AG08395 (cell line): ENCODE data around the gene CWH43.
"Not testable (repeated sequence)": the region's sequence is repeated elsewhere in the genome, so short reads cannot be mapped to it uniquely, and the experiment has no call there.

Experiments
- DNase-seq: peaks from one replicate; pipeline ENCODE4 v3.0.0; 2012; ENCODE audit warnings: mixed read lengths, low spot score

CWH43 gene

DNA sequence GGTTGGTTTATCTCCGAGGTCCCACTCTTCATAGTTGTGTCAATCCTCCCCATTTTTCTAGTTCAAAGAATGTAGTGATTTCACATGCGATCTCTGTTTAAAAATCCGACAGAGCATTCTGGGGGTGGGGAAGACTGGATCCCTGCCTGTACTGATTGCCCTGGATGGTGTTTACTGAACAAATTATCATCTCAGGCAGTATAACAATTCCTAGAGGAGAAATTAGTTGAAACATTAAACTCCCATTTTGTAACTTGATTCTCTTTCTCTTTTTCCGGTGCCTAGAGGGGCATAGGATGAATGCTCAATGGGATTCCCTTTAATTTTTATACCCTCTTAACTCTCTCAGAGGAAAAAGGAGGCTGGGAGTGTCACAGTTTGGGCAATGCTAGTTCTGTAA is 10.0 kb upstream of the CWH43 start:
- DNase-seq: no peak

DNA sequence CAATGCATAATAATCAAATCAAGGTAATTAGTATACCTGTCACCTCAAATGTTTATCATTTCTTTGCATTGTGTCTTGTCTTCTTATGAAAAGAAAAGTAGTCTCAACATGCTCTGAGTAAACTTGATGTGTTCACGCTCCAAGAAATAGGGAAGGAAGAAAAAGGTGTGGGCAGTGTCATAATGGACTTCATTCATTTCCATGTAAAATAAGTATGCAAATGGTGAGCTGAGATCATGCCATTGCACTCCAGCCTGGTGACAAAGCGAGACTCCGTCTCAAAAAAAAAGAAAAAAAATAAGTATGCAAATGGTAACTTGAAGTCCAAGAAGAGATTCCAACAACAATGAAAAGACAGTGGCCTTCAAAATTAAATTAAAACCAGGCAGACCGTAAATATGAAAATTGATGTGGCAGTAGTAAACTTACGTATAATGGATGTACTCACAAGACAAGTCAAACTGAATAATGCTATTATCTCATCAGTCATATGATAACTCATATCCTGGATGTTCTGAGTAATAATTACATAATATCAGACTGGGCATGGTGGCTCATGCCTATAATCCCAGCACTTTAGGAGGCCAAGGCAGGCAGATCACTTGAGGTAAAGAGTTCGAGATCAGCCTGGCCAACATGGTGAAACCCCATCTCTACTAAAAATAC is 6.0 kb upstream of the CWH43 start:
- DNase-seq: no peak

DNA sequence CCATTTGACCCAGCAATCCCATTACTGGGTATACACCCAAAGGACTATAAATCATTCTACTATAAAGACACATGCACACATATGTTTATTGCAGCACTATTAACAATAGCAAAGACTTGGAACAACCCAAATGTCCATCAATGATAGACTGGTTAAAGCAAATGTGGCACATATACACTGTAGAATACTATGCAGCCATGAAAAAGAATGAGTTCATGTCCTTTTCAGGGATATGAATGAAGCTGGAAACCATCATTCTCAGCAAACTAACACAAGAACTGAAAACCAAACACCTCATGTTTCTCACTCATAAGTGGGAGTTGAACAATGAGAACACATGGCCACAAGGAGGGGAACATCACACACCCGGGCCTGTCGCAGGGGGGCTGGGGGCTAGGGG is 2.1 kb upstream of the CWH43 start:
- DNase-seq: not testable (repeated sequence)

DNA sequence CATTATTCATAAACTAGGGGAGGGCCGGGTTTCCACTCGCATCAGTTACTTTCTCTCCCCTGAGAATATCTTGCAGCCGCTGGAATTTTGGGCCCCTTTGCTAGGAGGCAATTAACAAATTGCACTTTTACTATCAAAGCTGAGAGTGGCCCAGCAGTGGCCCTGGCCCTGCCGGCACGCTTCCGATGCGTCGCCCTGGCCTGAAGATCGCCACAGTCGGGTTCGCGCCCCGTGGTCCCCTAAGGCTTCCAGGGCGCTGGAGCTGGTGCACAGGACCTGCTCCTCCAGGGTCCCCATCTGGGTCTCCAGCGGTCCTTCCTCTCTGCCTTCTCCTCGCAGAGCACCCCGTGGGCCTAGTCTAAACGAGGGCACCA is 486 bp upstream of the CWH43 start:
- DNase-seq: no peak

DNA sequence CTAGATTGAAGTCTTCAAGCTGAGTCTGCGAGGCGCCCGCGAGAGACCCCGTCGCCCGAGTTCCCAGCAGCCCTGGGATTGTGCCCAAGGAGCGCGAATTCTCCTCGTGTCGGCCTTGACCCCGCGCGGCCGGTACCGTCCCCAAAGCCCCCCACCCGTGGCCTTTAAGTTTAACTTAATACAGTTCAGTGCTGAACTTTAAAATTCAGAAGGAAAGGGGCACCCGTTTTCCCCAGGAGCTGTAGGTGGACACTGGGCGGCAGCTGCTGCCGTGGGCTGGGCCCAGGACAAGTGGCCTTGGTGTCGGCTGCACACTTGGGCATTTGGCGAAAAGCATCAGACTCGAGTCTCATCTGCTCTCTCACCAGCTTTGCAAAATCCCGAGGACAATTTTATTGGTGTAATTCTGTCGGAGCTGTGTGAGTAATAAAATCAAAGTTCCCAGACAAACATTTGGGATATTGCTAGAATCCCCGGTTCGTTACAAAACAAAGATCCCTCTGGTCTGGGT is 634 bp downstream of the CWH43 start:
- DNase-seq: no peak

DNA sequence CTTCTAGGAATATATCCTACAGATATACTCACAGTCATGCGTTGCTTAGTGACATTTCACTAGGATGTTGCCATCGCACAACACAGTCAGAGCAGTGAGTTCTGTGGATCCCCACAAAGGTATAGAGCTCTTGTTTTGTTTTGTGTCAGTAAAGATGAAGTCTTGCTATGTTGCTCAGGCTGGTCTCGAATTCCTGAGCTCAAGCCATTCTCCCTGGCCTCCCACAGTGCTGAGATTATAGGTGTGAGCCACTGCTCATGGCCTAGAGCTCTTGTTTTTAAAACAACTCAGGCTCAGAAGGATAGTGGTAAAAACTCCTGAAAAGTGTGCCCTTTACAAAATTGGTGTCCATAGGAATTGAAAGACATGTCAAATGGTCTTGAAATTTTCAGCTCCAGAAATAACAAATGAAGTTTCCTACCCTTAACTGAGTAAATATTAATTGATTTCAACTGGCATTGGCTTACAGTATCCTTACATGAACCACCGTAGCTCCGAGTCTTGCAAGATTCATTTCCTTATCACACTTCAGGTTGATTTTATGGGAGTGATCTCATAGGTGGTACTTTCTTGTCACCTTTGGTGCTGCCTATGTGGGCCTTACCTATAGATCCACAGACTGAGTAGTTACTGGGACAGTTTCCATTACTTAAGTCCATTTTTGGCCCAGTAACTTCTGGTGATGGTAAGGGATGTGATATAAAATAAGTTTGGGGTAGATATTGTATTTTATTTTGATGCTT is 3.6 kb downstream of the CWH43 start:
- DNase-seq: no peak

DNA sequence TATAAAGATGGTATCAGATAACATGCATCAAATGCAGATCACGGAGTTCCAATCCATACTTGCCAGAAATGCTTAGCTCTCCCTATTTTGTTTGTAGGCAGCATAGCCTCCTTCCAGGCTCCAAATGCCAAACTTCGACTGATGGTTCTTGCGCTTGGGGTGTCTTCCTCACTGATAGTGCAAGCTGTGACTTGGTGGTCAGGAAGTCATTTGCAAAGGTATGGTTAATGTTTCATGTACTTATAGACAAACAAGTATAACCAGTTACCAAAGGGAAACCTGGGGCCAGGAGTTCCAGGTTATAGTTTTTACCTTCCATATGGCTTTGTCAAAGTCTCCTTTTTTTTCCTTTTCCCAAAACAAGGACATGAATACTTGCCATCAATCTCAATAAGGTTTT is 5.3 kb downstream of the CWH43 start:
- DNase-seq: no peak

DNA sequence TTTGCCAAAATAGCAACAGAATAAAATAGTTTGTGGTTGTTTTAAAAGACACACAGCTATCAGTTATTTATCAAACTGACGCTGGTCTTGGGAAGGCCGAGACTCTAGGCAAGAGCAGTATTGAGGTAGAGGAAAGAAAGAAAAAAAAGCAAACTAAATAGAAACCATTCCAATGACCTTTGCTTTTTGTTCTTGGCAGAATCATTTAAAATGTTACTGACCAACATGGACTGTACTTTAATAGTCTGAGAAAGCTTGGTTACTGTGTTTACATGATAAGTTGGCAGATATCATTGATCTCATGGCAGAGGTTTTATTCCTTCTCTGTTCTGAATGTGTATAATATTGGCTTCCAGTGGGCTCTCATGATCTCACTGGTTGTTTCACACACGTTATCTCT is 11.9 kb downstream of the CWH43 start:
- no peak for DNase-seq

DNA sequence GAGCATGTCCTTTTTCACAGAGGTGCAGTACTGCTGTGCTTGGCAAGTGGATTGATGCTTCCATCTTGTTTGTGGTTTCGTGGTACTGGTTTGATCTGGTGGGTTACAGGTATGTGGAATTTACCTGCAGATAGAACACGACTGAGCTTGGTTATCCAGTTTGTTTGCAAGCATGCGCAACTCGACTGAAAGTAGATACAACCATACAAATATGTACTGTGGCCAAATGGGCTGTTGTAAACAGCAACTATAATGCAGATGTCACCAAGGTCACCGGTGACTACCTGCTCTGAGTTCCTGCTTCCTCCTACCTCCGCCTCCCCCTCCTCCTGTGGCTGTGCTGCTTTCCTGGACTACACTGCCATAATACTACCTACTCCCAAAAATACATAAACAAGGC is 12.4 kb downstream of the CWH43 start:
- no peak for DNase-seq

DNA sequence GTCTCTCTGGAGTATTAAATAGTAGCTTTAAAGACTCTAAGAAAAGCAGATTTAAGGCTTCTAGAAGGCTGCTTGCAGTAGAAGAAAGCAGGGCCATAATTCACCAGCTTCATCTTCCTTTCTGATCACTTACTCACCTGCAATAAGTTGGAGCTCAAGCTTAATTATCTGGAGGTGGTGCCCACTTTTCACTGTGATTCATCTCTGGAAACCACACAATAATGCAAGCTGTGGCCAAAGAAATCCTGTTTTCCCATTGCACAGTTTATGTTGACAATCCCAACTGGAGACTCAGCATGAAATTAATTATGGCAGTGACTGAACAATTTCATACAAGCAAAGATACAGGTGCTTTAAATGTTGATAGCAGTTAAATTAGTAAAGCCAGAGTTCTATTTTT is 14.7 kb downstream of the CWH43 start:
- DNase-seq: no peak

DNA sequence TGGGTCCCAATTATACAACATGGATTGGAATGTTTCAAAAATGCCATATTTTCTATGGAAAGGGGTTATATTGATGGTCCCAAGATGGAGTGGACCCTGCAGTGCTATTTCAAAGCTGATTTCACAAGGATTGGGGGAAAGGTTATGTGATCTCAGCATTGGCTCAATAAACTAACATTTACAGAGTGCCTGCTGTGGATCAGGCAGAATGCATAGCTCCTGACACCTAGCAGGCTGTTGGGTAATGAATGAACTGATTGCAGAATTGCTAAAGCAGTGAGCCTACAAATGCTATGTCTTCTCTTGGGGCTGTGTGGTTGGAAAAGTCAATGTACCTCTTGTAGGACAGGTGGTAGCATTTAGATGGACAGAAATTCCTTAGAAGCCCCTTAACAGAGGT is 16.9 kb downstream of the CWH43 start:
- DNase-seq: no peak

DNA sequence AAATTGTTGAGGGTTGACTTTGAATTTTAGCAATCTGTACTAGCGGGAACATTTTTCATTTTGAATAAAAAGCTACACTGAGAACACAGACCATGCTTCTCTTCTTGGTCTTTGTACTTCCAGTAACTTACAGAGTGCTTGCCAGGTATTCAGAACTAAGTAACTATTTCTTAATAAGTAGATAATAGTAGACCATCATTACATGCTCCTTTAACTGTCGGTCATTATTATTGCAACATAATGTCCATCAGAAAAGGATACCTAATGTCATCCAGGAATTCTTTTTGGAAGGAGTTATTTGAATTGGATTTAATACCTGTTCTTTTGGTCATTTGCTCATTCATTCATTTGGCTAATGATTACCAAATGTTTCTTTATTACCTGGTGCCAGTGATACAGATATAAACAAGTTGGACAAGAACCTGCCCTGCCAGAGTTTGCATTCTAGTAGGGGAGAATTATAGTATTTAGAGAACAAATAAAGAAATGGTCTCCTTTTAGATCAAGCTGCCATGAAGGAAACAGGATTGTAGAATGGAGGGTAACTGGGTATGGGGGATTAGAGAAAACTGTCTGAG is 32.7 kb downstream of the CWH43 start:
- DNase-seq: no peak

DNA sequence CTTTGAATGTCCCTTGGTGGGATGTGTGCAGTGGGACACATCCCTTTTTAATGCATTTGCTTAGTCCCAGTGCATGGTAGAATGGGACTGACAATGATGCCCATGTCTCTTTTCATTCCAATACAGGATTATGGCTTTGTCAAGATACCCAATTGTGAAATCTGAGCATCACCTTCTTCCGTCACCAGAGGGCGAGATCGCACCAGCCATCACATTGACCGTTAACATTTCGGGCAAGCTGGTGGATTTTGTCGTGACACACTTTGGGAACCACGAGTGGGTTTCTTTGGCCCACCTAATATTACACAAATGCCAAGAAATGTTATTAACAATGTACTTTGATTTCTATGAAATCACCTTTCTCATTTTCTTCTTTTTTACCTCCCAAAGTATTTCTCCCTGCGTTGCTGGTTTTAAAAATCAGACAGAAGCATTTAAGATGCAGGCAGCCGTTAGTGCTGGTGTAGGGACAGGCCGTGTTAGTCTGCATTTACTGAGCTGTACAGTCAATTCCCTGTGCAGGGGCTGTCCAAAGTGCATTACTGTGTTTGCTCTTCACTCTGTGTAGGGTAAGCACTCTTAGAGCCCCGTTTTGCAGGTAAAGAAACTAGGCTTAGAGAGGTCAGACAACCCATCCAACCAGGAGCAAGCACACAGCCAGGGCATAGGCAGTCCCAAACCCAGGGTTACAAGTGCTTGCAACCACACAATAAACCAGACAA is 46.5 kb downstream of the CWH43 start:
- DNase-seq: peak; percentile 19

DNA sequence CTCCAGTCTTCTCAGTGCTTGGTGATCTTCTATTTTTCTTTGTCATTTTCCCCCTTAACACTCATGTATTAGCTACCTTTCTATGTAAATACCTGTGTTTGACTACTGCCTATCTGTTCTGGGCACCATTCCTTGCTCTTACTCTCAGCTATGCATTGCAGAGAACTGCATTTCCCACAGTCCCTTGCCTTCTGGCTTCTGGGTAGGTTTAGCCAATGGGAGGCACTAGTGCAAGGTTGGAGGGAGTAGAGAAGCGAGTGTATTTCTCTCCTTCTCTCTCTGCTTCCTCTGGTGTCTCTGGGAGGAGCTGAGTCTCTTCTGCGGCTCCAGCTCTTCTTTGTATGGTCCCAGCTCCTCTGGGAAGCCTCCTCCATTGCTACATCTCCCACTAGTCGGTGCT is 50.5 kb downstream of the CWH43 start:
- DNase-seq: no peak

DNA sequence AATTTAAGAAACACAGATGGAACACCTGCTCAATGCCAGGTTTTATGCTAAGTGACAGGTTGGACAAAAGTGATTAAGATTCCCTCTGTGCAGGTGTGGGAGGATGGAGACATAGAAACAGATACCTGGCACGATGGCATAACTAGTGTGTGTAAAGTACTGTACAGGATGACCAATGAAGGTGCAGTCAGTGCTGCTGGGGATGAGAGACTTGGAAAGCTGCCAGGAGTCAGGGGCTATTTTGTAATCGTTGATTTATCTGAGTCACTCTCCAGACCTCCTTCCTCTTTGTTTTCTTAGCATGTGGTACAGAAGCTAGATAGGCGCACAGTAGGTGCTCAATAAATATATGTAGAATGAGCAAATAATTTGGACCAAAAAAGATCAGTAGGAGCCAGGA is 58.2 kb downstream of the CWH43 start:
- DNase-seq: no peak

DNA sequence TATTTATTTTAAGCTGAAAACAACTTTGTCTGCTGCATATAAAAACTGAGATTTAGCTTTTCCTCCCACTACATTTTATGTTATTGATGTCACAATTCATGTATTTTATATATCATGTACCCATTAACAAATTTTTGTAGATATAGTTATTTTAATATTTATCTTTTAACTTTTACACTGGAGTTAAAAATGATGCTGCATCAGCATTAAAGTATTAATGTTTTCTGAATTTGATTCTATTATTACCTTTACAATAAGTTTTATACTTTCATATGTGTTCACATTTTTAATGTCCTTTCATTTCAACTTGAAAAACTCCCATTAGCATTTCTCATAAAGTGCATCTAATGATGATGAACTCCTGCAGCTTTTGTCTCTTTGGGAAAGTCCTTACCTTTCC is 72.2 kb downstream of the CWH43 start:
- DNase-seq: no peak

DNA sequence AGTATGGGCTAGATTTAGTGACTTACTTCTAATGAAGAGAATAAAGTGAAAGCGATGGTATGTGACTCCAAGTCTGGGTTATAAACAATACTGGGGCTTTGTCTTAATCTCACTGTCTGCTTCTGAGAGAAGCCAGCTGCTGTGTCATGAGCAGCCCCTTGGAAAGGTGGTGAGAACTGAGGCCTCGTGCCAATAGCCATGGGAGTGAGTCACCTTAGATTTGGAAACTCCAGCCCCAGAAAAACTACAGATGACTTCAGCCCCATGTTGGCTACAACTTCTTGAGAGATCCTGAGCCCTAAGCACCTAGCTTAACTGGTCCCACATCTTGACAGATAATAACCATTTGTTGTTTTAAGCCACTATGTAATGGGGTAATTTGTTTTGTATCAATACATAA is 77.6 kb downstream of the CWH43 start:
- DNase-seq: no peak

DNA sequence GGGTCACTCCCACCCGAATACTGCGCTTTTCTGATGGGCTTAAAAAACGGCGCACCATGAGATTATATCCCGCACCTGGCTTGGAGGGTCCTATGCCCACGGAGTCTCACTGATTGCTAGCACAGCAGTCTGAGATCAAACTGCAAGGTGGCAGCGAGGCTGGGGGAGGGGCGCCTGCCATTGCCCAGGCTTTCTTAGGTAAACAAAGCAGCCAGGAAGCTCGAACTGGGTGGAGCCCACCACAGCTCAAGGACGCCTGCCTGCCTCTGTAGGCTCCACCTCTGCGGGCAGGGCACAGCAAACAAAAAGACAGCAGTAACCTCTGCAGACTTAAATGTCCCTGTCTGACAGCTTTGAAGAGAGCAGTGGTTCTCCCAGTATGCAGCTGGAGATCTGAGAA is 86.1 kb downstream of the CWH43 start:
- DNase-seq: not testable (repeated sequence)

DNA sequence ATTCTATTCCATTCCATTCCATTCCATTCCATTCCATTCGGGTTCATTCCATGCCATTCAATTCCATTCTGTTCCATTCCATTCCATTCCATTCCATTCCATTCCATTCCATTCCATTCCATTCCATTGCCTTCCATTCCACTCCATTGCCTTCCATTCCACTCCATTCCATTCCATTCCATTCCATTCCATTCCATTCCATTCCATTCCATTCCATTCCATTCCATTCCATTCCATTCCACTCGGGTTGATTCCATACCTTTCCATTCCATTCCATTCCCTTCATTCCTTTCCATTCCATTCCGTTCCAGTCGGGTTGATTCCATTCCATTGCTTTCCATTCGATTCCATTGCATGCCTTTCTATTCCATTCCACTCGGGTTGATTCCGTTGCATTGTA is 105.8 kb downstream of the CWH43 start:
- not testable (repeated sequence) for DNase-seq

DNA sequence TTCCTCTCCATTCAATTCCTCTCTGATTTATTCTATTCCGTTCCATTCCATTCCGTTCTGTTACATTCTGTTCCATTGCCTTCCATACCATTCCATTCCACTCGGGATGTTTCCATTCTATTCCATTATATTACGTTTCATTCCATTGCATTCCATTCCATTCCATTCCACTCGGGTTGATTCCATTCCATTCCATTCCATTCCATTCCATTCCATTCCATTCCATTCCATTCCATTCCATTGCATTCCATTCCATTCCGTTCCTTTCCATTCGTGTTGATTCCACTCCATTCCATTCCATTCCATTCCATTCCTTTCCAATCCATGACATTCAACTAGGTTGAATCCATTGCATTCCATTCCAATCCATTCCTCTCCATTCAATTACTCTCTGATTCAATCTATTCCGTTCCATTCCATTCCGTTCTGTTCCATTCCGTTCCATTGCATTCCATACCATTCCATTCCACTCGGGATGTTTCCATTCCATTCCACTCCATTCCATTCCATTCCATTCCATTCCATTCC is 106.6 kb downstream of the CWH43 start:
- not testable (repeated sequence) for DNase-seq

DNA sequence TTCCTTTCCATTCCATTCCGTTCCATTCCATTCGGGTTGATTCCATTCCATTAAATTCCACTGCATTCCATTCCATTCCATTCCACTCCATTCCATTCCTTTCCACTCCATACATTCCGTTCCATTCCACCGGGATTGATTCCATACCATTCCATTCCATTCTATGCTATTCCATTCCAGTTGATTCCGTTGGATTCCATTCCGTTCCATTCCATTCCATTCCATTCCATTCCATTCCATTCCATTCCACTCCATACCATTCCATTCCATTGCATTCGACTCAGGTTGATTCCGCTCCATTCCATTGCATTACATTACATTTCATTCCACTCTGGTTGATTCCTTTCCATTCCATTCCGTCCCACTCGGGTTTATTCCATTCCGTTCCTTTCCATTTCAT is 110.1 kb downstream of the CWH43 start:
- not testable (repeated sequence) for DNase-seq

DNA sequence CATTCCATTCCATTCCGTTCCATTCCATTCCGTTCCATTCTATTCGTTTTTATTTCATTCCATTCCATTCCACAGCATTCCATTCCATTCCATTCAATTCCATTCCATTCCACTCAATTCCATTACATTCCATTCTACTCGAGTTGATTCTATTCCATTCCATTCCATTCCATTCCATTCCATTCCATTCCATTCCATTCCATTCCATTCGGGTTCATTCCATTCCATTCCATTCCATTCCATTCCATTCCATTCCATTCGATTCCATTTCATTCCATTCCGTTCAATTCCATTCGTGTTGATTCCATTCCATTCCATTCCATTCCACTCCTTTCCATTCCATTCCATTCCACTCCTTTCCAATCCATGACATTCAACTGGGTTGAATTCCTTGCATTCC is 110.6 kb downstream of the CWH43 start:
- DNase-seq: not testable (repeated sequence)
